GM23338 (cell line): ENCODE measurements around the gene OR6C2. TPM values are rescaled to one million over a fixed set of nuclear protein-coding genes. Genes with fewer than 3 reads are reported as not detected.

ENCODE experiments used
- ATAC-seq: fragments of 200-7000 bp; cut with Tn5 transposase; 3 replicates; pipeline ENCODE4 v1.9.1; 2020
- DNase-seq: peaks from one replicate; pipeline ENCODE4 v3.0.0-alpha.2; 2015; ENCODE audit warnings: low spot score
- H2AFZ ChIP-seq: fragments of 200-600 bp; sonication (generic); 2 replicates; pipeline ENCODE4 v1.8.0; 2016; ENCODE audit warnings: antibody characterized with exemption, mild to moderate bottlenecking, moderate library complexity
- H3F3A ChIP-seq: fragments of 200-600 bp; sonication (generic); replicated peaks from 2 replicates; pipeline ENCODE4 v1.8.0; 2017; ENCODE audit warnings: antibody characterized with exemption, mixed run types, low read depth
- H3K27ac ChIP-seq: fragments of 200-600 bp; sonication (generic); 2 replicates; pipeline ENCODE4 v1.6.1; 2016; ENCODE audit warnings: low read depth
- H3K27me3 ChIP-seq: fragments of 200-600 bp; sonication (generic); 2 replicates; pipeline ENCODE4 v1.8.0; 2016; ENCODE audit warnings: mild to moderate bottlenecking, mixed run types, moderate library complexity; ENCODE audit not compliant: insufficient read depth
- H3K36me3 ChIP-seq: fragments of 200-600 bp; sonication (generic); 2 replicates; pipeline ENCODE4 v1.8.0; 2016; ENCODE audit warnings: mild to moderate bottlenecking; ENCODE audit not compliant: insufficient read depth
- H3K4me1 ChIP-seq: fragments of 200-600 bp; sonication (generic); 2 replicates; pipeline ENCODE4 v1.8.0; 2016; ENCODE audit warnings: mild to moderate bottlenecking, moderate library complexity; ENCODE audit not compliant: insufficient read depth
- H3K4me2 ChIP-seq: fragments of 200-600 bp; sonication (generic); 2 replicates; pipeline ENCODE4 v1.7.1; 2017; ENCODE audit warnings: mixed run types
- H3K4me3 ChIP-seq: fragments of 200-600 bp; sonication (generic); 2 replicates; pipeline ENCODE4 v1.6.1; 2016; ENCODE audit warnings: mixed run types
- H3K79me2 ChIP-seq: fragments of 200-600 bp; sonication (generic); replicated peaks from 2 replicates; pipeline ENCODE4 v1.8.0; 2017; ENCODE audit warnings: mild to moderate bottlenecking; ENCODE audit not compliant: insufficient read depth
- H3K9me2 ChIP-seq: fragments of 200-600 bp; sonication (generic); 2 replicates; pipeline ENCODE4 v1.8.0; 2017; ENCODE audit not compliant: insufficient read depth
- H4K20me1 ChIP-seq: fragments of 200-600 bp; sonication (generic); replicated peaks from 2 replicates; pipeline ENCODE4 v1.8.0; 2017; ENCODE audit warnings: mild to moderate bottlenecking; ENCODE audit not compliant: insufficient read depth
- H3K27ac Mint-ChIP-seq: 2 replicates; pipeline ENCODE4 v1.8.0; 2020; ENCODE audit warnings: inconsistent platforms, mild to moderate bottlenecking, moderate library complexity, mixed read lengths
- H3K27me3 Mint-ChIP-seq: 3 replicates; pipeline ENCODE4 v1.8.0; 2022; ENCODE audit warnings: low read depth, mild to moderate bottlenecking, moderate library complexity, mixed read lengths, inconsistent platforms; ENCODE audit not compliant: insufficient read depth, poor library complexity
- H3K36me3 Mint-ChIP-seq: 3 replicates; pipeline ENCODE4 v1.8.0; 2021; ENCODE audit warnings: low read depth, mild to moderate bottlenecking, inconsistent platforms, moderate library complexity, mixed read lengths
- H3K4me1 Mint-ChIP-seq: 3 replicates; pipeline ENCODE4 v1.8.0; 2020; ENCODE audit warnings: mild to moderate bottlenecking, inconsistent platforms, mixed read lengths
- H3K4me3 Mint-ChIP-seq: 3 replicates; pipeline ENCODE4 v1.8.0; 2021; ENCODE audit warnings: moderate library complexity, mild to moderate bottlenecking, inconsistent platforms, mixed read lengths
- H3K9me3 Mint-ChIP-seq: 3 replicates; pipeline ENCODE4 v1.8.0; 2020; ENCODE audit warnings: moderate library complexity, mild to moderate bottlenecking, inconsistent platforms, mixed read lengths
- ETS1 ChIP-seq: IDR thresholded peaks from 2 replicates; pipeline ENCODE4 v1.6.1; 2016; ENCODE audit warnings: antibody characterized with exemption
- EZH2 ChIP-seq: fragments of 200-600 bp; sonication (generic); IDR thresholded peaks from one replicate; pipeline ENCODE4 v1.8.0; 2017; ENCODE audit warnings: antibody characterized with exemption, mild to moderate bottlenecking, low read depth; ENCODE audit not compliant: unreplicated experiment
- EZH2phosphoT487 ChIP-seq: fragments of 200-600 bp; sonication (generic); IDR thresholded peaks from one replicate; pipeline ENCODE4 v1.8.1; 2018; ENCODE audit warnings: antibody characterized with exemption; ENCODE audit not compliant: unreplicated experiment
- JUNB ChIP-seq: IDR thresholded peaks from one replicate; pipeline ENCODE4 v1.6.1; 2016; ENCODE audit warnings: antibody characterized with exemption; ENCODE audit not compliant: unreplicated experiment
- NANOG ChIP-seq: IDR thresholded peaks from 2 replicates; pipeline ENCODE4 v1.6.1; 2016; ENCODE audit warnings: antibody characterized with exemption, borderline replicate concordance
- POLR2AphosphoS5 ChIP-seq: IDR thresholded peaks from 2 replicates; pipeline ENCODE4 v1.6.1; 2016; ENCODE audit warnings: antibody characterized with exemption, low read depth
- REST ChIP-seq: IDR thresholded peaks from one replicate; pipeline ENCODE4 v1.6.1; 2018; ENCODE audit warnings: antibody characterized with exemption; ENCODE audit not compliant: unreplicated experiment
- STAT1 ChIP-seq: IDR thresholded peaks from one replicate; pipeline ENCODE4 v1.6.1; 2016; ENCODE audit warnings: antibody characterized with exemption; ENCODE audit not compliant: unreplicated experiment
- ZNF331 ChIP-seq: fragments of 250-450 bp; sonication (Bioruptor Pico); IDR thresholded peaks from 2 replicates; pipeline ENCODE4 v1.5.0; 2020; ENCODE audit warnings: low read depth, mild to moderate bottlenecking, moderate library complexity
- ZNF462 ChIP-seq: fragments of 250-450 bp; sonication (Bioruptor Pico); IDR thresholded peaks from 2 replicates; pipeline ENCODE4 v1.5.0; 2020; ENCODE audit warnings: mild to moderate bottlenecking, moderate library complexity
- polyA plus RNA-seq: library from polyadenylated mRNA; unstranded; fragments of >200 nt; fragmentation: Nextera tagmentation; extraction: Ambion mirVana; gene quantifications from 2 replicates; pipeline ENCODE4 v1.2.1, GENCODE V29; 2016
- total RNA-seq: library from RNA; depleted of rRNA; stranded (reverse); fragments of >200 nt; shearing (Covaris generic); gene quantifications from 2 replicates; pipeline ENCODE4 v1.2.3, GENCODE V29; 2014

Gene OR6C2
- total and polyA plus RNA-seq, 2 experiments from 2014 or later = not detected

GRCh38 chr12:55492078-55492477 lies 48.2 kb downstream of the OR6C2 start, which contains the start of gene OR6C68 (continued):
- TF ChIP-seq JUNB (no peak), EZH2phosphoT487 (no peak)

GRCh38 chr12:55495490-55495889 lies 51.6 kb downstream of the OR6C2 start:
- no peak for ATAC-seq
- H3K9me3 Mint-ChIP-seq = no peaks in the 10 kb centered on the region

More at GRCh38 chr12:55495490-55495889, 51.6 kb downstream of the OR6C2 start:
- H3K36me3 ChIP-seq = no peaks in the 10 kb centered on the region
- H3K9me2 ChIP-seq = peaks cover 5% of the 10 kb centered on the region; the same call in 1 of the 2 replicates
- H3K4me2 ChIP-seq = no peak overlapping the region
- H3K4me1 ChIP-seq = no peaks in the 10 kb centered on the region
- no peak overlapping the region for H3K4me3 Mint-ChIP-seq
- no peak overlapping the region for H3K27ac ChIP-seq
- no peak overlapping the region for H2AFZ ChIP-seq
- H3F3A ChIP-seq = no peaks in the 10 kb centered on the region
- DNase-seq = no peak
- H3K4me3 ChIP-seq = no peak overlapping the region
- H3K27ac Mint-ChIP-seq = no peak overlapping the region
- no peaks in the 10 kb centered on the region for H3K27me3 Mint-ChIP-seq
- no peaks in the 10 kb centered on the region for H3K4me1 Mint-ChIP-seq
- H3K79me2 ChIP-seq = no peaks in the 10 kb centered on the region
- H3K36me3 Mint-ChIP-seq = no peaks in the 10 kb centered on the region
- H4K20me1 ChIP-seq = no peaks in the 10 kb centered on the region
- TF ChIP-seq EZH2 (no peak), NANOG (no peak), EZH2phosphoT487 (no peak), STAT1 (no peak), ZNF462 (CRISPR knock-in tag) (no peak), POLR2AphosphoS5 (no peak), REST (no peak), ETS1 (no peak), ZNF331 (CRISPR knock-in tag) (no peak)
- H3K27me3 ChIP-seq = no peaks in the 10 kb centered on the region
